SK-N-SH (cell line): Measurements from ENCODE around the gene IL12RB1. TPM values are rescaled to one million over a fixed set of nuclear protein-coding genes. Genes with fewer than 3 reads are reported as not detected.

Source experiments
- CTCF ChIA-PET: fragments of 300-600, 350-600 bp; formaldehyde crosslinking; extraction: SDS; loops from one replicate; lab custom pipeline; 2021; lab: Yijun Ruan, JAX
- POLR2A ChIA-PET: fragments of 350-600 bp; sonication (Branson Sonifier 250); formaldehyde crosslinking; extraction: SDS; loops from one replicate; lab custom pipeline; 2020; ENCODE audit warnings: antibody characterized with exemption, inconsistent platforms; lab: Yijun Ruan, JAX
- DNase-seq: peaks from one replicate; pipeline ENCODE4 v3.0.0; 2012
- H2AFZ ChIP-seq: fragments of 200-600 bp; sonication (generic); 2 replicates; pipeline ENCODE4 v1.8.1; 2016; ENCODE audit warnings: antibody characterized with exemption, mild to moderate bottlenecking, low read depth
- H3F3A ChIP-seq: fragments of 200-600 bp; sonication (generic); replicated peaks from 2 replicates; pipeline ENCODE3; 2016; ENCODE audit warnings: antibody characterized with exemption, mild to moderate bottlenecking; ENCODE audit not compliant: insufficient read depth
- H3K27ac ChIP-seq, 2 experiments: fragments of 200-500 bp in 1 of 2; fragments of 200-600 bp in 1 of 2; sonication (Bioruptor generic) in 1 of 2; sonication (generic), shearing (Covaris generic) in 1 of 2; 2 replicates each; pipeline versions ENCODE4 v1.5.1 to v1.6.1; 2014 to 2016; ENCODE audit warnings: low read depth in 2 of 2, inconsistent platforms in 1 of 2, low read length in 1 of 2, mild to moderate bottlenecking in 1 of 2, mixed read lengths in 1 of 2
- H3K27me3 ChIP-seq: fragments of 200-600 bp; sonication (generic), shearing (Covaris generic); 2 replicates; pipeline ENCODE4 v1.6.1; 2016; ENCODE audit warnings: mixed run types; ENCODE audit not compliant: insufficient read depth
- H3K36me3 ChIP-seq, 2 experiments: fragments of 200-500 bp in 1 of 2; fragments of 200-600 bp in 1 of 2; sonication (Bioruptor generic) in 1 of 2; sonication (generic) in 1 of 2; replicated peaks in 1 of 2; 2 replicates each; pipeline versions ENCODE3 to v1.5.1; 2014 to 2016; ENCODE audit warnings: low read length in 1 of 2, mild to moderate bottlenecking in 1 of 2; ENCODE audit not compliant: insufficient read depth in 2 of 2, control insufficient read depth in 1 of 2
- H3K4me1 ChIP-seq, 2 experiments: fragments of 200-500 bp in 1 of 2; fragments of 200-600 bp in 1 of 2; sonication (Bioruptor generic) in 1 of 2; sonication (generic), shearing (Covaris generic) in 1 of 2; 2 replicates each; pipeline versions ENCODE4 v1.5.1 to v1.6.1; 2014 to 2016; ENCODE audit warnings: low read depth in 1 of 2, low read length in 1 of 2, mixed run types in 1 of 2; ENCODE audit not compliant: insufficient read depth in 2 of 2, control insufficient read depth in 1 of 2
- H3K4me2 ChIP-seq: fragments of 200-600 bp; sonication (generic), shearing (Covaris generic); 2 replicates; pipeline ENCODE4 v1.6.1; 2017; ENCODE audit warnings: mixed run types
- H3K4me3 ChIP-seq, 2 experiments: fragments of 200-500 bp in 1 of 2; fragments of 200-600 bp in 1 of 2; sonication (Bioruptor generic) in 1 of 2; sonication (generic), shearing (Covaris generic) in 1 of 2; 2 replicates each; pipeline versions ENCODE4 v1.5.1 to v1.8.1; 2014 to 2016; ENCODE audit warnings: low read depth in 2 of 2, inconsistent platforms in 1 of 2, low read length in 1 of 2, mild to moderate bottlenecking in 1 of 2, mixed read lengths in 1 of 2, moderate library complexity in 1 of 2
- H3K79me2 ChIP-seq: fragments of 200-600 bp; sonication (generic); 2 replicates; pipeline ENCODE4 v1.8.1; 2017; ENCODE audit warnings: mild to moderate bottlenecking; ENCODE audit not compliant: insufficient read depth
- H3K9ac ChIP-seq: fragments of 200-600 bp; sonication (generic); 2 replicates; pipeline ENCODE4 v1.6.1; 2017; ENCODE audit warnings: mixed run types
- H3K9me2 ChIP-seq: fragments of 200-600 bp; sonication (generic); 2 replicates; pipeline ENCODE4 v1.6.1; 2017; ENCODE audit warnings: mixed run types
- H3K9me3 ChIP-seq: fragments of 200-600 bp; sonication (generic); 2 replicates; pipeline ENCODE4 v1.6.1; 2017; ENCODE audit warnings: mixed run types, mild to moderate bottlenecking, moderate library complexity
- H4K20me1 ChIP-seq: fragments of 200-600 bp; sonication (generic); 2 replicates; pipeline ENCODE4 v1.6.1; 2017; ENCODE audit warnings: mild to moderate bottlenecking, mixed run types; ENCODE audit not compliant: insufficient read depth
- CHD2 ChIP-seq: fragments of 150-350 bp; IDR thresholded peaks from 2 replicates; pipeline ENCODE4 v1.6.1; 2018; ENCODE audit warnings: low read length; ENCODE audit not compliant: partially characterized antibody
- CTCF ChIP-seq: fragments of 200-600 bp; sonication (generic); IDR thresholded peaks from 2 replicates; pipeline ENCODE4 v1.6.1; 2017; ENCODE audit warnings: antibody characterized with exemption, mild to moderate bottlenecking, moderate library complexity
- GATA2 ChIP-seq: sonication (generic); formaldehyde crosslinking; IDR thresholded peaks from 2 replicates; pipeline ENCODE4 v1.5.0; 2020; ENCODE audit warnings: mild to moderate bottlenecking, missing genetic modification reagents
- IRF3 ChIP-seq: fragments of 150-350 bp; IDR thresholded peaks from 2 replicates; pipeline ENCODE4 v1.6.1; 2016; ENCODE audit warnings: mild to moderate bottlenecking, low read depth, low read length
- MAX ChIP-seq: IDR thresholded peaks from 2 replicates; pipeline ENCODE4 v1.4.0; 2012; ENCODE audit warnings: low read depth
- MXI1 ChIP-seq: IDR thresholded peaks from 2 replicates; pipeline ENCODE4 v1.6.1; 2012; ENCODE audit warnings: mild to moderate bottlenecking, low read depth, low read length, improper control_type of control experiment
- RAD21 ChIP-seq: IDR thresholded peaks from 2 replicates; pipeline ENCODE4 v1.6.1; 2012; ENCODE audit warnings: mild to moderate bottlenecking, low read length
- RCOR1 ChIP-seq: fragments of 150-350 bp; IDR thresholded peaks from 2 replicates; pipeline ENCODE4 v1.6.1; 2017; ENCODE audit warnings: antibody characterized with exemption, low read length
- REST ChIP-seq: IDR thresholded peaks from 2 replicates; pipeline ENCODE4 v1.6.1; 2012; ENCODE audit warnings: mild to moderate bottlenecking, low read depth, low read length, moderate library complexity
- RFX5 ChIP-seq: IDR thresholded peaks from 2 replicates; pipeline ENCODE4 v1.6.1; 2012; ENCODE audit warnings: mild to moderate bottlenecking, improper control_type of control experiment, low read length
- SMC3 ChIP-seq: IDR thresholded peaks from 2 replicates; pipeline ENCODE4 v1.6.1; 2012; ENCODE audit warnings: low read depth, low read length, improper control_type of control experiment
- TEAD4 ChIP-seq: IDR thresholded peaks from 2 replicates; pipeline ENCODE4 v1.4.0; 2012; ENCODE audit warnings: mild to moderate bottlenecking, borderline replicate concordance; ENCODE audit not compliant: insufficient read depth
- YY1 ChIP-seq: IDR thresholded peaks from 2 replicates; pipeline ENCODE4 v1.4.0; 2012; ENCODE audit warnings: low read depth, mild to moderate bottlenecking
- WGBS: methylation state at CpG from one replicate; pipeline ENCODE4 v1.1.6; 2017; ENCODE audit warnings: low lambda C conversion rate; 5-methylcytosine and 5-hydroxymethylcytosine counted together
- polyA plus RNA-seq, 3 experiments: library from polyadenylated mRNA; depleted of rRNA; stranded (reverse); fragments of >200 nt; gene quantifications; 2 replicates each; pipeline ENCODE4 v1.2.3, GENCODE V29; 2012

The IL12RB1 gene
- polyA plus RNA-seq, 1 of the 3 experiments (the other 2 are of a cell fraction), result 0.02 TPM

- CTCF ChIA-PET, result no interaction called here
- no peaks in the 10 kb centered on the region for H3K79me2 ChIP-seq
- TF ChIP-seq IRF3 (no peak), GATA2 (no peak)
- TF ChIP-seq, all 33 proteins: peak for 0
- Histone ChIP-seq H4K20me1 (no peaks in the 10 kb centered on the region), H3F3A (peaks cover 6% of the 10 kb centered on the region), H2AFZ (no peak overlapping the region), H3K9me3 (no peaks in the 10 kb centered on the region), H3K27ac (no peak overlapping the region), H3K4me1 (peaks cover 3 to 21% of the 10 kb centered on the region in 2 experiments; a peak in 2 of 4 replicates), H3K4me3 (no peak overlapping the region), H3K4me2 (no peak overlapping the region), H3K9me2 (no peaks in the 10 kb centered on the region), H3K9ac (no peak overlapping the region), H3K27me3 (no peaks in the 10 kb centered on the region), H3K36me3 (peaks cover 0 to 4% of the 10 kb centered on the region in 2 experiments)
- 95% methylated on average over 4 of the region's 4 CpGs for WGBS
- no peak for DNase-seq
- POLR2A ChIA-PET, result no interaction called here
These were observed 27.7 kb upstream of the IL12RB1 start for GRCh38 chr19:18114483-18114882.

- ChIA-PET CTCF (interaction anchor here (0.8 to 6.3 kb wide), 15 partner anchors 8 to 166 kb away, joined by 3 to 78 read pairs (median 8); partner anchors contain the start of genes MAST3, PIK3R2 and RAB3A), POLR2A (no interaction called here)
- peaks cover 3 to 24% of the 10 kb centered on the region in 2 experiments; a peak in 2 of 4 replicates for H3K4me1 ChIP-seq
- DNase-seq, result no peak
- H4K20me1 ChIP-seq, result no peaks in the 10 kb centered on the region
- peaks cover 0 to 4% of the 10 kb centered on the region in 2 experiments for H3K36me3 ChIP-seq
- TF ChIP-seq MXI1, result no peak
- TF ChIP-seq SMC3, result no peak
- TF ChIP-seq MAX, result no peak
- TF ChIP-seq TEAD4, result no peak
- TF ChIP-seq RCOR1, result no peak
- H3K27ac ChIP-seq, result no peak overlapping the region
- no peak overlapping the region for H3K9ac ChIP-seq
- H3K79me2 ChIP-seq, result no peaks in the 10 kb centered on the region
- no peak overlapping the region for H3K4me3 ChIP-seq
- 95% methylated on average over 5 of the region's 5 CpGs for WGBS
- no peaks in the 10 kb centered on the region for H3K9me3 ChIP-seq
- H3K4me2 ChIP-seq, result no peak overlapping the region
- no peaks in the 10 kb centered on the region for H3K9me2 ChIP-seq
- peaks cover 12% of the 10 kb centered on the region for H3F3A ChIP-seq
- no peak overlapping the region for H2AFZ ChIP-seq
- no peaks in the 10 kb centered on the region for H3K27me3 ChIP-seq
These were observed 27.1 kb upstream of the IL12RB1 start for GRCh38 chr19:18113827-18114226.

GRCh38 chr19:18112989-18113478 lies 26.3 kb upstream of the IL12RB1 start:
- Histone ChIP-seq H3K27ac (no peak overlapping the region), H3K4me3 (no peak overlapping the region; a peak in 1 of 4 replicates), H3K27me3 (no peaks in the 10 kb centered on the region), H3F3A (peaks cover 12% of the 10 kb centered on the region), H3K36me3 (peaks cover 0 to 4% of the 10 kb centered on the region in 2 experiments), H4K20me1 (no peaks in the 10 kb centered on the region), H2AFZ (no peak overlapping the region), H3K9me2 (no peaks in the 10 kb centered on the region), H3K9ac (no peak overlapping the region), H3K4me2 (no peak overlapping the region), H3K79me2 (no peaks in the 10 kb centered on the region), H3K4me1 (peaks cover 3 to 17% of the 10 kb centered on the region in 2 experiments; a peak in 2 of 4 replicates), H3K9me3 (no peaks in the 10 kb centered on the region)
- TF ChIP-seq CHD2 (peak; percentile 55), REST (0 out of 2 replicates have a peak, but pooled peaks have one; percentile 23), SMC3 (peak; percentile 86), RFX5 (no peak), MXI1 (no peak), YY1 (0 out of 2 replicates have a peak, but pooled peaks have one; percentile 17), RAD21 (peak; percentile 87), RCOR1 (peak; percentile 44; the same call in 1 of the 2 replicates), CTCF (peak; percentile 92)
- ChIA-PET CTCF (interaction anchor here (0.5 to 6.3 kb wide), 39 partner anchors 9 to 220 kb away, joined by 3 to 78 read pairs (median 4); partner anchors contain the start of genes IFI30, MAST3, PDE4C and PIK3R2), POLR2A (interaction anchor here (0.6 to 0.7 kb wide), 2 partner anchors 55 to 270 kb away, joined by 3 read pairs; no protein-coding TSS in a partner anchor)
- peak; percentile 90 for DNase-seq
- 41% methylated on average over 8 of the region's 9 CpGs for WGBS
